A549 (cell line): ENCODE data around the gene KIAA0232. TPM values are rescaled to one million over a fixed set of nuclear protein-coding genes. Genes with fewer than 3 reads are reported as not detected.
"Not testable (repeated sequence)": the region's sequence is repeated elsewhere in the genome, so short reads cannot be mapped to it uniquely, and the experiment has no call there.

Experiments used
- ATAC-seq, 2 experiments: fragments of 200-7000 bp in 1 of 2; fragments of >200 bp in 1 of 2; cut with Nextera tagmentation in 1 of 2; cut with Tn5 transposase in 1 of 2; 3 replicates each; pipeline versions ENCODE4 v1.8.0 to v1.9.1; 2018 to 2020; ENCODE audit warnings: mild to moderate bottlenecking in 1 of 2, moderate library complexity in 1 of 2
- CTCF ChIA-PET: fragments of 300-600 bp; sonication (Branson Sonifier 250); formaldehyde crosslinking; extraction: SDS; loops from one replicate; lab custom pipeline; 2021; ENCODE audit warnings: antibody characterized with exemption, inconsistent platforms; lab: Yijun Ruan, JAX
- POLR2A ChIA-PET: fragments of 350-600 bp; formaldehyde crosslinking; extraction: SDS; loops from one replicate; lab custom pipeline; 2021; ENCODE audit warnings: antibody characterized with exemption, inconsistent platforms; lab: Yijun Ruan, JAX
- DNase-seq, 2 experiments: peaks; one replicate each; pipeline versions ENCODE4 v3.0.0 to v3.0.0-alpha.2; 2011 to 2016; ENCODE audit warnings: low read depth in 1 of 2, low spot score in 1 of 2
- FAIRE-seq: peaks from 2 replicates; lab custom pipeline; 2011; peaks lifted over from hg19 to GRCh38; lab: Jason Lieb, UNC
- H3K27ac ChIP-seq, 2 experiments: fragments of >200 bp; sonication (Bioruptor Twin); formaldehyde crosslinking; 3 replicates each; pipeline ENCODE4 v1.5.1; 2016 to 2017
- H3K4me1 ChIP-seq: fragments of >200 bp; sonication (Bioruptor Twin); formaldehyde crosslinking; 3 replicates; pipeline ENCODE4 v1.6.1; 2016
- H3K4me2 ChIP-seq: fragments of >200 bp; sonication (Bioruptor Twin); formaldehyde crosslinking; 3 replicates; pipeline ENCODE4 v1.6.1; 2016
- H3K4me3 ChIP-seq: fragments of >200 bp; sonication (Bioruptor Twin); formaldehyde crosslinking; 3 replicates; pipeline ENCODE4 v1.5.1; 2016
- H3K9me3 ChIP-seq: fragments of >200 bp; sonication (Bioruptor Twin); formaldehyde crosslinking; 3 replicates; pipeline ENCODE4 v1.6.1; 2016
- BHLHE40 ChIP-seq: IDR thresholded peaks from 2 replicates; pipeline ENCODE4 v1.6.1; 2012; ENCODE audit warnings: low read depth, low read length, inconsistent platforms
- CEBPB ChIP-seq, 2 experiments: fragments of >200 bp in 1 of 2; sonication (Bioruptor Twin) in 1 of 2; formaldehyde crosslinking in 1 of 2; IDR thresholded peaks; 2 replicates each; pipeline ENCODE4 v1.6.1; 2012 to 2016
- E2F6 ChIP-seq: IDR thresholded peaks from 2 replicates; pipeline ENCODE4 v1.6.1; 2012; ENCODE audit warnings: low read depth, borderline replicate concordance
- EP300 ChIP-seq, 2 experiments: fragments of >200 bp; sonication (Bioruptor Twin); formaldehyde crosslinking; IDR thresholded peaks; 2 replicates in 1 of 2; 3 replicates in 1 of 2; pipeline ENCODE4 v1.6.1; 2016 to 2017
- ESRRA ChIP-seq: fragments of 150-350 bp; IDR thresholded peaks from 2 replicates; pipeline ENCODE4 v1.6.1; 2014; ENCODE audit warnings: mild to moderate bottlenecking, low read length, borderline replicate concordance
- FOSL2 ChIP-seq, 2 experiments: fragments of 450-650 bp in 1 of 2; fragments of >200 bp in 1 of 2; sonication (Bioruptor Twin) in 1 of 2; formaldehyde crosslinking; IDR thresholded peaks; 2 replicates each; pipeline versions ENCODE4 v1.5.0 to v1.6.1; 2016 to 2020; ENCODE audit warnings: mild to moderate bottlenecking in 1 of 2, moderate library complexity in 1 of 2
- FOXS1 ChIP-seq: fragments of 250-450 bp; sonication (Bioruptor Pico); IDR thresholded peaks from 2 replicates; pipeline ENCODE4 v1.5.0; 2020; ENCODE audit warnings: mild to moderate bottlenecking, moderate library complexity
- HDAC2 ChIP-seq: fragments of 200-600 bp; sonication (generic); IDR thresholded peaks from 2 replicates; pipeline ENCODE4 v1.6.1; 2016
- HEYL ChIP-seq: fragments of 250-450 bp; sonication (Bioruptor Pico); IDR thresholded peaks from 2 replicates; pipeline ENCODE4 v1.8.0; 2021; ENCODE audit warnings: mild to moderate bottlenecking, moderate library complexity
- HMGXB4 ChIP-seq: fragments of 250-450 bp; sonication (Bioruptor Pico); IDR thresholded peaks from 2 replicates; pipeline ENCODE4 v1.5.0; 2021; ENCODE audit warnings: mild to moderate bottlenecking, moderate library complexity, borderline replicate concordance
- JUNB ChIP-seq: fragments of >200 bp; sonication (Bioruptor Twin); formaldehyde crosslinking; IDR thresholded peaks from 2 replicates; pipeline ENCODE4 v1.6.1; 2016
- KDM1A ChIP-seq: fragments of 200-600 bp; sonication (generic); IDR thresholded peaks from 2 replicates; pipeline ENCODE4 v1.6.1; 2016; ENCODE audit warnings: low read depth, mild to moderate bottlenecking
- KDM5A ChIP-seq: fragments of 200-600 bp; sonication (generic); IDR thresholded peaks from 2 replicates; pipeline ENCODE4 v1.6.1; 2016; ENCODE audit warnings: antibody characterized with exemption, mild to moderate bottlenecking
- MAZ ChIP-seq: fragments of 150-350 bp; IDR thresholded peaks from 2 replicates; pipeline ENCODE4 v1.6.1; 2014; ENCODE audit warnings: antibody characterized with exemption, low read depth, low read length, borderline replicate concordance
- MYC ChIP-seq: IDR thresholded peaks from 2 replicates; pipeline ENCODE4 v1.6.1; 2012; ENCODE audit warnings: mild to moderate bottlenecking, inconsistent platforms, low read length, improper control_type of control experiment, borderline replicate concordance
- NFE2L2 ChIP-seq: fragments of 150-350 bp; conservative IDR thresholded peaks from 2 replicates; pipeline ENCODE4 v1.6.1; 2014; ENCODE audit warnings: low read length
- NPAS2 ChIP-seq: fragments of 250-450 bp; sonication (Bioruptor Pico); IDR thresholded peaks from 2 replicates; pipeline ENCODE4 v1.8.0; 2022; ENCODE audit warnings: mild to moderate bottlenecking, moderate library complexity, borderline replicate concordance
- NR3C1 ChIP-seq: fragments of >200 bp; sonication (Bioruptor Twin); formaldehyde crosslinking; IDR thresholded peaks from 3 replicates; pipeline ENCODE4 v1.6.1; 2017
- PBX3 ChIP-seq: IDR thresholded peaks from 2 replicates; pipeline ENCODE4 v1.6.1; 2012
- RCOR1 ChIP-seq: fragments of 150-350 bp; IDR thresholded peaks from 2 replicates; pipeline ENCODE4 v1.6.1; 2014; ENCODE audit warnings: antibody characterized with exemption, low read length, low read depth
- RNF2 ChIP-seq: fragments of 200-600 bp; sonication (generic); IDR thresholded peaks from 2 replicates; pipeline ENCODE4 v1.6.1; 2016; ENCODE audit warnings: low read depth, mild to moderate bottlenecking, antibody characterized with exemption, moderate library complexity, borderline replicate concordance
- SREBF2 ChIP-seq: fragments of 450-650 bp; IDR thresholded peaks from 2 replicates; pipeline ENCODE4 v1.6.1; 2014; ENCODE audit warnings: mild to moderate bottlenecking, moderate library complexity
- TFCP2L1 ChIP-seq: fragments of 250-450 bp; sonication (Bioruptor Pico); IDR thresholded peaks from 2 replicates; pipeline ENCODE4 v1.5.0; 2021; ENCODE audit warnings: mild to moderate bottlenecking
- ZC3H11A ChIP-seq: fragments of 450-650 bp; IDR thresholded peaks from 2 replicates; pipeline ENCODE4 v1.6.1; 2014; ENCODE audit warnings: antibody characterized with exemption, mild to moderate bottlenecking
- ZFP36 ChIP-seq: fragments of 450-650 bp; IDR thresholded peaks from 2 replicates; pipeline ENCODE4 v1.6.1; 2014; ENCODE audit warnings: borderline replicate concordance; ENCODE audit not compliant: partially characterized antibody
- WGBS: methylation state at CpG from one replicate; pipeline ENCODE4 v1.1.6; 2017; ENCODE audit errors: missing lambda C conversion rate; 5-methylcytosine and 5-hydroxymethylcytosine counted together
- polyA plus RNA-seq, 4 experiments: library from polyadenylated mRNA; depleted of rRNA in 3 of 4; stranded (reverse); fragments of >200 nt; fragmentation: RNase III in 1 of 4; extraction: RNeasy Plus Mini Kit Qiagen cat#74134 plus additional on column Dnase treatment in 1 of 4; gene quantifications; 2 replicates in 3 of 4; 3 replicates in 1 of 4; pipeline ENCODE4 v1.2.3, GENCODE V29; 2011 to 2017

KIAA0232 gene
- polyA plus RNA-seq, 2 of the 4 experiments (the other 2 are of a cell fraction) = 9.3 to 21.5 TPM

- no peak overlapping the region for H3K4me2 ChIP-seq
- H3K9me3 ChIP-seq = no peaks in the 10 kb centered on the region
- no peak overlapping the region for H3K4me3 ChIP-seq
- H3K4me1 ChIP-seq = peaks cover 35% of the 10 kb centered on the region
- DNase-seq = no peak
- POLR2A ChIA-PET = no interaction called here
- CTCF ChIA-PET = no interaction called here
- WGBS = 78% methylated on average over 6 of the region's 9 CpGs
- ATAC-seq = no peak
- no peak overlapping the region; a peak in 1 of 6 replicates for H3K27ac ChIP-seq
- TF ChIP-seq TFCP2L1 (CRISPR knock-in tag) (no peak), NR3C1 (no peak), ZC3H11A (no peak), E2F6 (no peak), RNF2 (no peak), HEYL (CRISPR knock-in tag) (no peak), HMGXB4 (no peak)
- FAIRE-seq = no peak
Observed at GRCh38 chr4:6753891-6754290, 28.6 kb upstream of the KIAA0232 start.

GRCh38 chr4:6754481-6755087 lies 27.9 kb upstream of the KIAA0232 start:
- ATAC-seq = no peak
- TF ChIP-seq KDM1A (0 out of 2 replicates have a peak, but pooled peaks have one; percentile 46), CEBPB (IDR thresholded peaks at IDR 0.05) (no peak), BHLHE40 (no peak), HDAC2 (0 out of 2 replicates have a peak, but pooled peaks have one; percentile 52), KDM5A (no peak), MYC (no peak), FOSL2 (IDR thresholded peaks at IDR 0.05) (no peak), FOSL2 (CRISPR knock-in tag; IDR thresholded peaks at IDR 0.05) (no peak), PBX3 (no peak), SREBF2 (no peak)
- H3K4me2 ChIP-seq = no peak overlapping the region
- no peak for DNase-seq
- FAIRE-seq = no peak
- CTCF ChIA-PET = no interaction called here
- POLR2A ChIA-PET = no interaction called here
- H3K4me3 ChIP-seq = no peak overlapping the region
- H3K27ac ChIP-seq = no peak overlapping the region; a peak in 1 of 6 replicates
- H3K9me3 ChIP-seq = no peaks in the 10 kb centered on the region
- 90% methylated on average over 3 of the region's 3 CpGs for WGBS
- H3K4me1 ChIP-seq = peaks cover 30% of the 10 kb centered on the region

DNA sequence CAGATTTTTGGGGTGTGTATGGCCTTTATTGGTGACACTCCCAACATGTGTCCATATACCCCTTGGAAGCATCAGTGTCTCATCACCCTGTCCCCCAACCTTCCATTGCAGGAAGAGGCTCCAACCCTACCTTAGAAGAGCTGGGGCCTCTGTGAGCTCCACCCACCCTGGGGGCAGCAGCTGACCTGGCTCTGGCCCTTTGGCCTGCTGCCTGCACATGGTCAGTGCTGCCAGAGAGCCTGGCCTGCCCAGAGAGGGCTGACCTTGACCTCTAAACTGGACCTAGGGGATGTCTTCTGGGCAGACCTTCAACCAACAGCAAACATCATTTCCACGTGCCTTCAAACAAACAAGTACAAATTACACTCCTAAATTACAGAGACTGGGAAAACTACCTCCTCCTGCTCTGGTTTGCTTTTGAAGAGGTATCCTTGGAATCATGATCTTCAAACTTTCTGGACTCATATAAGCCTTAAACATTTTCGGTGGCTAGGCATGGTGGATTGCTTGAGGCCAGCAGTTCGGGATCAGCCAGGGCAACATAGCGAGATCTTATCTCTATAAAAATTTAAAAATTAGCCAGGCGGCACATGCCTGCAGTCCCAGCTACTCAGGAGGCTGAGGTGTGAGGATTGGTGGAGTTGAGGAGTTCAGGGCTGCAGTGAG lies 27.3 kb upstream of the KIAA0232 start:
- Histone ChIP-seq H3K9me3 (no peaks in the 10 kb centered on the region), H3K27ac (no peak overlapping the region; a peak in 1 of 6 replicates), H3K4me1 (peaks cover 24% of the 10 kb centered on the region), H3K4me3 (no peak overlapping the region), H3K4me2 (no peak overlapping the region)
- WGBS = 60% methylated on average over 5 of the region's 5 CpGs
- TF ChIP-seq EP300 (IDR thresholded peaks at IDR 0.05) = no peak
- TF ChIP-seq RCOR1 = no peak
- no peak for TF ChIP-seq NPAS2 (CRISPR knock-in tag)
- no peak for TF ChIP-seq MAZ
- TF ChIP-seq JUNB = no peak
- no peak for TF ChIP-seq FOXS1 (CRISPR knock-in tag)
- TF ChIP-seq ZFP36 = no peak
- no peak for TF ChIP-seq ESRRA
- TF ChIP-seq TFCP2L1 (CRISPR knock-in tag) = no peak
- TF ChIP-seq NFE2L2 = no peak
- ChIA-PET POLR2A (no interaction called here), CTCF (no interaction called here)
- FAIRE-seq (no peak), DNase-seq (no peak), ATAC-seq (no peak)

- H3K9me3 ChIP-seq, CTCF ChIA-PET, H3K4me2 ChIP-seq, H3K27ac ChIP-seq, DNase-seq, POLR2A ChIA-PET, H3K4me3 ChIP-seq, FAIRE-seq, ATAC-seq: not testable (repeated sequence)
- peaks cover 13% of the 10 kb centered on the region for H3K4me1 ChIP-seq
- WGBS = 73% methylated on average over 2 of the region's 6 CpGs
Observed at GRCh38 chr4:6756345-6756744, 26.2 kb upstream of the KIAA0232 start.
